Effector memory CD8-positive, alpha-beta T cell (primary cell): ENCODE data around the gene ZZZ3.
"Not testable (repeated sequence)": the region's sequence is repeated elsewhere in the genome, so short reads cannot be mapped to it uniquely, and the experiment has no call there.

Experiments
- ATAC-seq: fragments of 150-1000 bp; cut with Tn5 transposase; replicated peaks from 2 replicates; pipeline ENCODE4 v1.10.0; 2021; ENCODE audit warnings: mild to moderate bottlenecking, moderate library complexity
- DNase-seq, 3 experiments: peaks; one replicate each; pipeline ENCODE4 v3.0.0; 2021
- H3K27ac Mint-ChIP-seq, 2 donors: one replicate each; pipeline ENCODE4 v1.8.0; 2022; ENCODE audit warnings: mild to moderate bottlenecking in 2 of 2, mixed read lengths in 2 of 2, moderate library complexity in 2 of 2
- H3K27me3 Mint-ChIP-seq, 2 donors: one replicate each; pipeline ENCODE4 v1.8.0; 2022; ENCODE audit warnings: mixed read lengths in 2 of 2
- H3K36me3 Mint-ChIP-seq: one replicate; pipeline ENCODE4 v1.8.0; 2022; ENCODE audit warnings: mild to moderate bottlenecking, moderate library complexity, mixed read lengths; ENCODE audit not compliant: insufficient read depth
- H3K4me1 Mint-ChIP-seq, 2 donors: one replicate each; pipeline ENCODE4 v1.8.0; 2022; ENCODE audit warnings: low read depth in 2 of 2, mixed read lengths in 2 of 2
- H3K4me3 Mint-ChIP-seq, 2 donors: one replicate each; pipeline ENCODE4 v1.8.0; 2022; ENCODE audit warnings: mild to moderate bottlenecking in 2 of 2, mixed read lengths in 2 of 2, moderate library complexity in 2 of 2
- H3K9me3 Mint-ChIP-seq, 2 donors: one replicate each; pipeline ENCODE4 v1.8.0; 2022; ENCODE audit warnings: mixed read lengths in 2 of 2
- total RNA-seq, 9 experiments: gene quantifications; one replicate each; lab custom pipeline; 2026; lab: John Stamatoyannopoulos, UW

ZZZ3 gene
- 55.8 to 182 (median 147) reads per million in 9 experiments for total RNA-seq

- ATAC-seq: peak; percentile 67
- Mint-ChIP-seq H3K27ac (peak within 1 kb of the TSS; percentile 96 to 97), H3K27me3 (no peaks in the 10 kb centered on the region), H3K4me1 (peaks cover 27 to 35% of the 10 kb centered on the region in 2 donors), H3K9me3 (no peaks in the 10 kb centered on the region), H3K4me3 (peak within 1 kb of the TSS; percentile 89 to 93), H3K36me3 (peaks cover 30% of the 10 kb centered on the region)
- DNase-seq: peak; percentile 92 to 94 (median 93)
Measured at GRCh38 chr1:77682460-77683159, at the start of gene ZZZ3. ZZZ3 (minus strand) TSS chr1:77682658; CDS start chr1:77633354, 49,304 bp downstream.

DNA sequence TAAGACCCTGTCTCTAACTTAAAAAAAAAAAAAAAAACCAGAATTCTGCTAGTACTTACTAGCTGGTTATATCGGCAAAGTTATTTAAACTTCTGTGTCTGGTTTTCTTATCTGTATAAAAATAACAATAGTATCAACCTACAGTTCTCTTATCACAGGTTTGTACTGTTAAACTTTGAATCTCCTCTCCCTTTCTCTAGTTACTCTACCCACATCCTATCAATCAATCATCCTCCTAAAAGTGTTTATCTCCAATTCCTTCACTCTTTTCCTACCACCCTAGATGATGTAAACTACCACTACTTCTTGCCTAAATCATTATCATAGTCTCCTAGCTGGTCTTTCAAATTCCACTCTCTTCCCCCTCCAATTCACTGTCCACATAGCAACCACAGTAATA, 49.6 kb upstream of the ZZZ3 start:
- Mint-ChIP-seq H3K4me1 (no peaks in the 10 kb centered on the region), H3K27me3 (no peaks in the 10 kb centered on the region), H3K4me3 (no peak overlapping the region), H3K9me3 (no peaks in the 10 kb centered on the region), H3K27ac (peak overlapping the region in 1 of 2 donors; percentile 7), H3K36me3 (peaks cover 69% of the 10 kb centered on the region)
- no peak for ATAC-seq
- DNase-seq: no peak

- H3K27me3 Mint-ChIP-seq: no peaks in the 10 kb centered on the region
- no peaks in the 10 kb centered on the region for H3K9me3 Mint-ChIP-seq
- no peaks in the 10 kb centered on the region for H3K4me1 Mint-ChIP-seq
- DNase-seq: no peak
- H3K36me3 Mint-ChIP-seq: peaks cover 93% of the 10 kb centered on the region
- no peak overlapping the region for H3K27ac Mint-ChIP-seq
- ATAC-seq: no peak
- no peak overlapping the region for H3K4me3 Mint-ChIP-seq
Measured at GRCh38 chr1:77725706-77726105, 43.2 kb upstream of the ZZZ3 start.

DNA sequence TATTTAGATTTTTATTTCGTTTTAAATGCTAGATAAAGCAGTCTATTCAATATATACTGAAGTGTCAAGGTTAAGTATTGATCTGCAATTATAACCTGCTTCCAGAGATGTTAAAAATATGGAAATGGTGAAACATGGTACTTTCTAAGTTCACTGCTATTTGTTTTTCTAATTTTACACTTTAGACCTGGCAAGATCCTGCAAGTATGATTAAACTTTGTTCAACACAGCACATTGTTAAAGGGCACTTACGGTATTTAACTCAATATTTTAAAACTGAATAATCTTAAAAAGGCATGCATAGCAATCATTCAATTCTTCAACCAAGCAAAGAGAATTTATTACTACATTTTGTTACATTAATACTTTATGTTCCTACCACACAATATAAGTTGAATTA, 35.7 kb upstream of the ZZZ3 start:
- no peak for DNase-seq
- Mint-ChIP-seq H3K9me3 (no peaks in the 10 kb centered on the region), H3K4me3 (no peak overlapping the region), H3K27me3 (no peaks in the 10 kb centered on the region), H3K27ac (peak overlapping the region in 1 of 2 donors; percentile 16), H3K36me3 (peaks cover 92% of the 10 kb centered on the region), H3K4me1 (peaks cover 0 to 5% of the 10 kb centered on the region in 2 donors)
- ATAC-seq: no peak

- no peak overlapping the region for H3K4me3 Mint-ChIP-seq
- H3K4me1 Mint-ChIP-seq: peaks cover 0 to 5% of the 10 kb centered on the region in 2 donors
- H3K36me3 Mint-ChIP-seq: peaks cover 88% of the 10 kb centered on the region
- no peak for ATAC-seq
- H3K27ac Mint-ChIP-seq: no peak overlapping the region
- H3K27me3 Mint-ChIP-seq: no peaks in the 10 kb centered on the region
- DNase-seq: no peak
- H3K9me3 Mint-ChIP-seq: no peaks in the 10 kb centered on the region
Measured at GRCh38 chr1:77716065-77716464, 33.6 kb upstream of the ZZZ3 start.

- Mint-ChIP-seq H3K4me1 (no peaks in the 10 kb centered on the region), H3K4me3 (no peak overlapping the region), H3K36me3 (peaks cover 50% of the 10 kb centered on the region), H3K27me3 (no peaks in the 10 kb centered on the region), H3K9me3 (no peaks in the 10 kb centered on the region), H3K27ac (no peak overlapping the region)
- ATAC-seq (no peak), DNase-seq (no peak)
Measured at GRCh38 chr1:77709727-77710126, 27.3 kb upstream of the ZZZ3 start.

DNA sequence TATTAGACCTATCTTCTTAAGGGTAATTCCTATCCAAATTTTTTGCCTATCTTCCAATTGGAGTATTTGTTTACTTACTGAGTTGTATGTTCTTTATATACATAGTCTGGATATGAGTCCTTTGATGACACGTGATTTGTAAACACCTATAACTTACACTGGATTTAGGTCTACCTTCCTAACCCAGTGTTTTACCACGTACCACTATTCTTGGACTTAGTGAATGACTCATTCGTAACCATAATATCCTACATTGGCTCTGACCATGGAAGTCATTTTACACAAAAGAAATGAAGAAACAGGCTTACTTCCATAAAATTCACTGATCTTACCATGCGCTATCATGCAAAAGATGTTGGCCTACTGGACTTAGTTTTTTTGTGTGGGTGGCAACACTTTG, 23.9 kb upstream of the ZZZ3 start:
- peaks cover 24% of the 10 kb centered on the region for H3K36me3 Mint-ChIP-seq
- H3K27me3 Mint-ChIP-seq: no peaks in the 10 kb centered on the region
- no peak overlapping the region for H3K4me3 Mint-ChIP-seq
- DNase-seq (no peak), ATAC-seq (no peak)
- H3K9me3 Mint-ChIP-seq: no peaks in the 10 kb centered on the region
- no peak overlapping the region for H3K27ac Mint-ChIP-seq
- no peaks in the 10 kb centered on the region for H3K4me1 Mint-ChIP-seq

- no peak overlapping the region for H3K4me3 Mint-ChIP-seq
- peaks cover 18% of the 10 kb centered on the region for H3K36me3 Mint-ChIP-seq
- peak overlapping the region in 1 of 2 donors; percentile 20 for H3K27ac Mint-ChIP-seq
- H3K9me3 Mint-ChIP-seq: no peaks in the 10 kb centered on the region
- DNase-seq (no peak), ATAC-seq (no peak)
- no peaks in the 10 kb centered on the region for H3K27me3 Mint-ChIP-seq
- no peaks in the 10 kb centered on the region for H3K4me1 Mint-ChIP-seq
Measured at GRCh38 chr1:77704736-77705135, 22.3 kb upstream of the ZZZ3 start.

DNA sequence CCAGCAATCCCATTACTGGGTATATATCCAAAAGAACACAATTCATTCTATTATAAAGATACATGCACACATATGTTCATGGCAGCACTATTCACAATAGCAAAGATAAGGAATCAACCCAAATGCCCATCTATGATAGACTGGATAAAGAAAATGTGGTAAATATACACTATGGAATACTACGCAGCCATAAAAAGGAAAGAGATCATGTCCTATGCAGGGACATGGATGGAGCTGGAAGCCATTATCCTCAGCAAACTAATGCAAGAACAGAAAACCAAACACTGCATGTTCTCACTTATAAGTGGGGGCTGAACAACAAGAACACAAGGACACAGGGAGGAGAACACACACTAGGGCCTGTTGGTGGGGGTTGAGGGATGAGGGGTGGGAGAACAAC, 17.2 kb upstream of the ZZZ3 start:
- DNase-seq, H3K4me3 Mint-ChIP-seq, H3K27me3 Mint-ChIP-seq, H3K4me1 Mint-ChIP-seq, ATAC-seq, H3K27ac Mint-ChIP-seq, H3K9me3 Mint-ChIP-seq: not testable (repeated sequence)
- peaks cover 21% of the 10 kb centered on the region for H3K36me3 Mint-ChIP-seq

DNA sequence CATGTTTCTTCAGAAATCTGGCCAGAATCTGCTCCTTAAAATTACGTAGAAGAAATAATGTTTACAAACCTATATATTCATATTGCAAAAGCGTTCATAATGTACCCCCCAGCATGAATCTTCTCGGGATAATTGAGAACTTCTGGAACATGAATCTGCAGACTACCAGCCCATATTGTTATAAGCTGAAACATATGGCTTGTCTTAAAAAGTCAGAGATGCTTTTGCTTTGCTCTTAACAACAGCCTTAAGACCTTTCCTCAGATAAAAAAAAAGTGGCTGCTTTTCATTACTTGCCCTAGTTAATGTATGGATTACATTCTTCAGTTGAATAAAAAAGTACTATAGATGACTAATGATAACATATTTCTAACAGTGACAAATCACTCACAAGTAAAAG, 15.0 kb upstream of the ZZZ3 start:
- ATAC-seq (no peak), DNase-seq (no peak)
- H3K4me3 Mint-ChIP-seq: no peak overlapping the region
- H3K9me3 Mint-ChIP-seq: no peaks in the 10 kb centered on the region
- H3K4me1 Mint-ChIP-seq: no peaks in the 10 kb centered on the region
- H3K27me3 Mint-ChIP-seq: no peaks in the 10 kb centered on the region
- H3K27ac Mint-ChIP-seq: no peak overlapping the region
- H3K36me3 Mint-ChIP-seq: peaks cover 24% of the 10 kb centered on the region

DNA sequence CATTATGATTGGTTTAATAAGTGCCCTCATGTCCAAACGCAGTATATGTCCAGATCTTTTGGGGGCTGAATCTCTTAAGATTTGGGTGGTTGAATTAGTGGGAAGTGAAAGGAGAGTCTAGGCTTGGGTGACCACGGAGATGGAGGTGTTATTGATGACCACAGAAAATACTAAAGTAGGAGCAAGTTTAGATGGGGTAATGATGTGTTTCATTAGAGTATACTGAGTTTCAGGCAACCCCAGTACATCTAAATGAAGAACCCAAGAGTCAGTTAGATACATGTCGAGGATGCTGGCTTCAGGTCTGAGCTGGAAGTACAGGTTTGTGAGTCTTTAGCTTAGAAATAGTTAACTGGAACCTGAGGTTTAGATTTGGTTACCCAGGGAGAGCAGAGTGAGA, 6.5 kb upstream of the ZZZ3 start:
- H3K27me3 Mint-ChIP-seq: no peaks in the 10 kb centered on the region
- H3K4me3 Mint-ChIP-seq: no peak overlapping the region
- no peak for DNase-seq
- peak overlapping the region in 1 of 2 donors; percentile 33 for H3K27ac Mint-ChIP-seq
- H3K9me3 Mint-ChIP-seq: no peaks in the 10 kb centered on the region
- peaks cover 2% of the 10 kb centered on the region in 2 donors for H3K4me1 Mint-ChIP-seq
- ATAC-seq: no peak
- H3K36me3 Mint-ChIP-seq: peaks cover under 1% of the 10 kb centered on the region

DNA sequence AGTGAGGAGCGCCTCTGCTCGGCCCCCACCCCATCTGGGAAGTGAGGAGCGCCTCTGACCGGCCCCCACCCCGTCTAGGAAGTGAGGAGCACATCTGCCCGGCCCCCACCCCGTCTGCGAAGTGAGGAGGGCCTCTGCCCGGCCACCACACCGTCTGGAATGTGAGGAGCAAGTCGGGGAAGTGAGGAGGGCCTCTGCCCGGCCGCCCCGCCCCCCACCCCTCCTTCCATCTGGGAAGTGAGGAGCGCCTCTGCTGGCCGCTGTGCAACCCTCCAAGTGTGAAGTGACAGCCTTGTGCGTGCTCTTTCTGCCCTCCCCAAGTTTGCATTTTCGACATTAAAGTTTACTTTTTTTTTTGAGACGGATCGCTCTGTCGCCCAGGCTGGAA, 5.1 kb upstream of the ZZZ3 start:
- Mint-ChIP-seq H3K27ac (peak overlapping the region; percentile 32 to 76), H3K4me1 (peaks cover 6 to 7% of the 10 kb centered on the region in 2 donors), H3K4me3 (peak overlapping the region; percentile 38 to 61), H3K27me3 (no peaks in the 10 kb centered on the region), H3K9me3 (no peaks in the 10 kb centered on the region), H3K36me3 (peaks cover 15% of the 10 kb centered on the region)
- DNase-seq (no peak), ATAC-seq (no peak)

DNA sequence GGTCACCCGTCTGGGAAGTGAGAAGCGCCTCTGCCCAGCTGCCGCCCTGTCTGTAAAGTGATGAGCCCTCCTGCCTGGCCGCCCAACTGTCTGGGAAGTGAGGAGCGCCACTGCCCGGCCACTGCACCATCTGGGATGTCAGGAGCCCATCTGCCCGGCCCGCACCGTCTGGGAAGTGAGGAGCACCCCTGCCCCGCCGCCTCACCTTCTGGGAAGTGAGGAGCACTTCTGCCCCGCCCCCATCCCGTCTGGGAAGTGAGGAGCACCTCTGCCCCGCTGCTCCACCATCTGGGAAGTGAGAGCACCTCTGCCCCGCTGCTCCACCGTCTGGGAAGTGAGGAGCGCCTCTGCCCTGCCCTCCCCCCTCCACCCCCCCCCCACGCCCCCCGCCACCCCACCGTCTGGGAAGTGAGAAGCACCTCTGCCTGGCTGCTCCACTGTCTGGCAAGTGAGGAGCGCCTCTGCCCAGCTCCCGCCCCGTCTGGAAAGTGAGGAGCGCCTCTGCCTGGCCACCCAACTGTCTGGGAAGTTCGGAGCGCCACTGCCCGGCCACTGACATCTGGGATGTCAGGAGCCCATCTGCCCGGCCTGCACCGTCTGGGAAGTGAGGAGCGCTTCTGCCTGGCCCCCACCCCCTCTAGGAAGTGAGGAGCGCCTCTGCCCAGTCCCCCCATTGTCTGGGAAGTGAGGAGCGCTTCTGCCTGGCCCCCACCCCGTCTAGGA, 4.5 kb upstream of the ZZZ3 start:
- no peaks in the 10 kb centered on the region for H3K27me3 Mint-ChIP-seq
- peak overlapping the region in 1 of 2 donors; percentile 32 for H3K27ac Mint-ChIP-seq
- H3K4me3 Mint-ChIP-seq: no peak overlapping the region
- peaks cover 21% of the 10 kb centered on the region for H3K36me3 Mint-ChIP-seq
- peaks cover 6 to 9% of the 10 kb centered on the region in 2 donors for H3K4me1 Mint-ChIP-seq
- no peaks in the 10 kb centered on the region for H3K9me3 Mint-ChIP-seq
- ATAC-seq: no peak
- no peak for DNase-seq
